NCI-H1092 (cell line): ENCODE data around the gene SIGLEC8.

ENCODE experiments used
- DNase-seq: peaks from one replicate; lab custom pipeline; 2025; lab: John Stamatoyannopoulos, UW

The SIGLEC8 gene

DNA sequence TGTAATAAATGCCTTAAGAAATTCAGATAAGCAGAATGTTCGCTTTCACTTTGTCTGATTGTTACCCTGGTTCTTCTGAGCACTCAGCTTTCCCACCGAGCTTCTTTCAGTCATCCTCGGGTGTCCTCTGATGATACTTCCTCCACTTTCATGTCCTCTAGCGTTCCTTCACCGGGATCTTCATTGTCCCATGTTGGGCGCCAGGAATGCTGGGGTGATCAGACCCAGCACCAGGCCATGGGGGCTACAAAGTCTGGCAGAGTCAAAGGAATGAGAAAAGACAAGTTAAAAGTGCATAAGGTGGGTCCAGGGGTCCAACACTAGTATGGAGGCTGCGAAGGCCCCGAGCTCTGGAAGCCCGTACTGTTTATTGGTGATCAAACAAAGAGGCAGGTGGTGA is 56.1 kb downstream of the SIGLEC8 start:
- DNase-seq, result no peak
